SU-DHL-6 (cell line): Measurements from ENCODE around the gene ABHD16A.

Experiments
- EZH2phosphoT487 ChIP-seq: fragments of 200-600 bp; sonication (generic), shearing (Covaris generic); conservative IDR thresholded peaks from 2 replicates; pipeline ENCODE4 v1.6.1; 2018; ENCODE audit warnings: mild to moderate bottlenecking, antibody characterized with exemption, low read length, moderate library complexity, mixed read lengths
- TF ChIP-seq, protein P1 (sequence below): fragments of 200-600 bp; sonication (generic); IDR thresholded peaks from one replicate; pipeline ENCODE4 v1.5.1; 2017; ENCODE audit warnings: antibody characterized with exemption, mild to moderate bottlenecking, low read length, moderate library complexity; ENCODE audit not compliant: insufficient read depth, poor library complexity, severe bottlenecking

- TF ChIP-seq, protein P1, sequence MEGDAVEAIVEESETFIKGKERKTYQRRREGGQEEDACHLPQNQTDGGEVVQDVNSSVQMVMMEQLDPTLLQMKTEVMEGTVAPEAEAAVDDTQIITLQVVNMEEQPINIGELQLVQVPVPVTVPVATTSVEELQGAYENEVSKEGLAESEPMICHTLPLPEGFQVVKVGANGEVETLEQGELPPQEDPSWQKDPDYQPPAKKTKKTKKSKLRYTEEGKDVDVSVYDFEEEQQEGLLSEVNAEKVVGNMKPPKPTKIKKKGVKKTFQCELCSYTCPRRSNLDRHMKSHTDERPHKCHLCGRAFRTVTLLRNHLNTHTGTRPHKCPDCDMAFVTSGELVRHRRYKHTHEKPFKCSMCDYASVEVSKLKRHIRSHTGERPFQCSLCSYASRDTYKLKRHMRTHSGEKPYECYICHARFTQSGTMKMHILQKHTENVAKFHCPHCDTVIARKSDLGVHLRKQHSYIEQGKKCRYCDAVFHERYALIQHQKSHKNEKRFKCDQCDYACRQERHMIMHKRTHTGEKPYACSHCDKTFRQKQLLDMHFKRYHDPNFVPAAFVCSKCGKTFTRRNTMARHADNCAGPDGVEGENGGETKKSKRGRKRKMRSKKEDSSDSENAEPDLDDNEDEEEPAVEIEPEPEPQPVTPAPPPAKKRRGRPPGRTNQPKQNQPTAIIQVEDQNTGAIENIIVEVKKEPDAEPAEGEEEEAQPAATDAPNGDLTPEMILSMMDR, result no peak
- no peak for TF ChIP-seq EZH2phosphoT487
Measured at GRCh38 chr6:31729979-31730630, 27.0 kb upstream of the ABHD16A start.
